NCI-H748 (cell line): ENCODE results near the gene PSMA6.
A peak's percentile ranks its signal among the peaks of the same experiment; 100 is the strongest.
"Not testable (repeated sequence)": the region's sequence is repeated elsewhere in the genome, so short reads cannot be mapped to it uniquely, and the experiment has no call there.

ENCODE experiments used
- DNase-seq: peaks from one replicate; lab custom pipeline; 2025; ENCODE audit not compliant: unreplicated experiment; lab: John Stamatoyannopoulos, UW

PSMA6 gene

DNA sequence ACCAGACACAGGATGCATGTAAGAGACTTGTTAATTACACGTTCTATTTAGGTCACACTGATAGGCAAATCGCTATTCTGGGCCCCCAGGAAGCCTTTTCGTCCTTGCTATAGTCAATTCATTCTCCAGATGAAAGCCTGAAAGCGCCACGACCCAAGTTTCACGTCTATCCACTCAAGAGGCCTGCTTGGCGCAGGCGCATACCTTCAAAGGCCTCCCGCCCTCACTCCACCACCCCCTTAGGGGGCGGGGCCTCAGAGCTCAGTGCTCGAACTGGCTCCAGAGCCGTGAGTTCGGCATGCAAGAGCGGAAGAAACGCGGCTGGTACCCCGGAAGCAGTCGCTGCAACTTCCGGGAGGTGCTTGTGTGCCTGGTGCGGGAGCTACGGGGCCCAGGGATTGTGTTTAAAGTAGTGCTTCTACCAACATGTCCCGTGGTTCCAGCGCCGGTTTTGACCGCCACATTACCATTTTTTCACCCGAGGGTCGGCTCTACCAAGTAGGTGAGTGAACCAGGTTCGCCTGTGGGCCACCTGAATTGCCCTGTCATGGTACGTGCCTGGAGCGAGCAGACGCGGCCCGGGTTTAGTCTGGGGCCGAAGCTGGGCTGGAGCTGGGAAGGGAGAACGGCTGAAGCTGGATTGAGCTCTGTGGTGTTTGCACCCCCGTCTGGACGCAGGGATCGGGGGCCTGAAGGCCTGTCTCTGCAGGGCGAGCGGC, at the start of gene PSMA6:
PSMA6 (plus strand) TSS at position 332 of the 719 bp plus-strand sequence; CDS start at position 427, 95 bp downstream.
- peak; percentile 100 for DNase-seq

DNA sequence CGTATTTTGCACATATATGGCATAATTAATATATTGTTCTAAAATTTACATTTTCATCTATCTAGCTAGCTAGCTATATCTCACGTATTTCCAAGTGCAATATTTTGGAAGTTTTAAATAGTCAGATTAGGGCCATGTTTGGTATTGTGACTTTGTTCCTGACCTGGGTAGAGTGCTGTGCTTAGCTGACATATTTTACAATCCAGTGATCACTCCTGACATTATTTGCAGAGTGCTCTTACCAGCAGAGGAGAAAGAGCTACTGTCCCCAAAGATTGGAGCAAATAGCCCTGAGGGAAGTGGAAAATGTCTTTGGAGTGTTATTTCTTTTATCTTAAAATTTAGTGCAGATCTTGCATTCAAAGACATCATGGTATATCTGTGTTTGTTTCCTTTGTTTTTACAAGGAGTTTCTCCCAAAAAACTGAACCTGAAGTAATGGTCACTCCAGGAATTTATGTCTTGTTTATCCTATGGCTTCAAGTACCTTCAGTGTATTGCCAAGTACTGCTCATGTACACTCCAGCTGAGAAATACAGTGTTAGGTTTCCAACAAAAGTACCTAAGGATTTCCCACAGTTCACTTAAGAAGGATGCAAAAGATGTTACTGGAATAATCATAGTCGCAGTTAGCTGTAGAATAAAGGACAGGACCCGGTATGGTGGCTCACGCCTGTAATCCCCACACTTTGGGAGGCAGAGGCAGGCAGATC, 49.4 kb upstream of the PSMA6 start:
- no peak for DNase-seq

DNA sequence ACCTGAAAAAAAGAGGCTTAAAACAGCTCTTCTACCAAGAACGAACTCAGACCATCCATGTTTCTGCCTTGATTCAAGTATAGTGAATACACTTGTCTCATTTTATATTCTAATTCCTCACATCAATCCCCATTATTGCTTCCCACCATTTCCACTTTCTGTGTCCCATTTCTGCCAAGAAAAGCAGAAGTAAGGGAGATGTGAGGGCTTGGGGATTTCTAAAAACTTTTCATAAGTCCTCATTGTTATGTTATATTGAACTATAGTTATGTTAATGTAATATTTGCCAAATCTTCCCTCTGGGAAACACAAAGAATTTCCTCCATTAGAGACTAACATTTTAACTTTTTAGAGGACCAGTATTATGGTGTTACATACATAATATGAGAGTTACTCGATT, 48.2 kb upstream of the PSMA6 start:
- DNase-seq, result no peak

DNA sequence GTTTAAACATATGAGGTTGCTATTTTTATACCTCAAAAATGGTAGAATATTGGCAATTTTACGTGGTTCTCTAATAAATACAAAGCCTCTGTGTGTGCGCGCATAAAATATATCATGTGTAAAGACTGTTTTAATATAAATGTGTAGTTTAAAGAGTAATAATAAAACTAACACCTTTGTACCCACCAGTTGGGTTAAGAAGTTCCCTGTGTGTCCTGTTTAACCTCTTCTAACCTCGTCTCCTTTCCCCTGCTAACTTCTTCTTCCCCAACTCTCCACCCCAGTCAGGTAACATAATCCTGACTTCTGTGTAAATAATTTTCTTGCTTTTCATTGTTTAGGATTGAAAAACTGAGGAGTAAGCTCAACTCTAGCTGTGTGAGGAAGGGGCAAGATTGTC, 47.6 kb upstream of the PSMA6 start:
- DNase-seq, result no peak

DNA sequence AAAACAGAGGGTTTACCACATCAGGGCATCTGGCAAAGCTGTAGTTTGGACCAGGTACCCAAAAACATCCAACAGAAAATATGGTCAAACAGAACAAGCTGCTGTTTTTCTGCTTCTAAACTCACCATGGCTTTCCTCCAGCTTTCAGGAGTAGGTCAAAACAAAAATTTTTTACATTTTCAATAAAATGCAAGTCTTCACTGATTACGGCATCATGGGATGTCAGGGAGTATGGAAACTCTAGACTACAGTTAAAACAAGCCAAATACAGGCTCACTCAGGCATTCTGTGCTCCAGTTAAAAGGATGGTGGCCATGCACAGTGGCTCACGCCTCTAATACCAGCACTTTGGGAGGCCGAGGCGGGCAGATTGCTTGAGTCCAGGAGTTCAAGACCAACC, 47.1 kb upstream of the PSMA6 start:
- no peak for DNase-seq

DNA sequence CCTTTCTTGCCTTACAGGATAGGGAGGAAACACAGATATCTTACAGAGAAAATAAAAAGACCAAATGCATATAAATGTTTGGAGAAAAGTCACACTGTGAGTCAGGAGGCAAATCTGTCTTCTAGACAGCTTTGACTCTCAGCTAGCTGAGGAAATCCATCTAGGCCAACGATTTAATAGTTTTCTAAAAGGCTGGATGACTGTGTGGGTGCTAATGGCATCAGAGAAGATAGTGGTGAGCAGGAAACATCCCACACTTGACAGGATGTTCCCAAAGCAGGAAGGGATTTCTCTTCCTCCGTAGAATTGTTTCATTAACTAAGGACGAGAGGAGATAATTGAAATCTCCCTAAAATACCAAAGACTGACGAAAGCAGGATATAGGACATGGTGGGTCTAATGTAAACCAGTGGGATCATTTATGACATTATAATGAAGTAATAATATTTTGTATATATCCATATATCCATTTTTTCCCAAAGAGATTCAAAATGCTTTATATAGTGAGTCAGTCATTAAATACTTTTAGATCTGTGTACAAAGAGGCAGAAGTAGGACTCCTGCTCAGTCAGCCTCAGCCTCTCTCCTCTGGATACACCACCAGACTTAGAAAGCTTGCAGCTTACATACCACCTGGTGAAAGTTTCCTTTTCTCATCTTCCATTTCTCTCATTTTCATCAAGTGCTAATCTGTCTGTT, 44.3 kb upstream of the PSMA6 start:
- DNase-seq, result no peak

DNA sequence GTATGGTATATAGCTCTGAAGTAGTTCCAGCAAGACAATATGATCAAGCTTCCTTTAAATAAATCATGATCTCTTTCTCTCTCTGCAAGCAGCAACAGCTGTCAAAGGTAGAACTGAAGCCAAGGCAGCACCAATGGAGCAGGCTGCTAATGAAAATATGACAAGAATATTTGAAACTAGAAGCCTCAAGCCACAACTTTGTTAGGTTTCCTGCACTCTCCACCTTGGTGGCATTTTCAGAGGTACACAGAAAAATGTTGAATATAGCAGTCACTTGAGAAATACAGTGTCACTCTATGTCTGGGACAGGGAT, 43.8 kb upstream of the PSMA6 start:
- DNase-seq, result no peak

DNA sequence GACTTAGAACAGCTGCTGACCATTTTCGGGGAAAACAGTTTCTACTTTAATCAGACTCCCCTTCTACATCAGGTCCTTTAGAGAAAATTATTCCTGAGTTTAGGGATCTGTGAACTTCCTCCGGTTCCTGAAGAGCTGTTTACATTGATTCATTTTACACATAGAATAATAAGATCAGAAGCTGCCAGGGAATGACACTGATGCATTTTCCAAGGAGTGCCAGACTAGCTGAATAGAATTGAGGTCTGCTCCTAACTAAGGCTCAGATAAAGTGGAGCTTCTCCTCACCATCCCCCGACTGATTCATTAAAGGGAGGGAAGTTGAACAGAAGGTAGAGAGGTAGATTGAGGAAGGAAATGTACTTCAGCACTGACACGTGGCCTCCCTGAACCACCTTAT, 41.9 kb upstream of the PSMA6 start:
- DNase-seq, result no peak

DNA sequence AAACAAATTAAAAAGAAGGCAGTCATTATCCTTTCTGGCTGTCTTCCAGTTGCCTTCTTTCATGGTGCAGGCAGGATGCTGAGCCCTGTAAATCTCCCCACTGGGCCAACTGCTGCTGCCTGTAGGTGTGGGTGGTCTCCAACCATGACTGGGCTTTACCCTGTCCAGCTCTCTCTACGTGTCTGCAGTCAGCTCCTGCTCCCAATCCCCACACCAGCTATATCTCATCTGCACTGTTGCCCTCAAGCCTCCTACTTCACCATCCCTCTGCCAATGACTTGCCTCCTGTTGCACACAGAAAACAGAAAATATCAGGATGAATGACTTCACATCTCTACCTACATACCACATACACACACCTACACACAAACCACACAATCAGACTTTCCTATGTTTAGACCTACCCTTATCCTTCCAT, 39.7 kb upstream of the PSMA6 start:
- no peak for DNase-seq

DNA sequence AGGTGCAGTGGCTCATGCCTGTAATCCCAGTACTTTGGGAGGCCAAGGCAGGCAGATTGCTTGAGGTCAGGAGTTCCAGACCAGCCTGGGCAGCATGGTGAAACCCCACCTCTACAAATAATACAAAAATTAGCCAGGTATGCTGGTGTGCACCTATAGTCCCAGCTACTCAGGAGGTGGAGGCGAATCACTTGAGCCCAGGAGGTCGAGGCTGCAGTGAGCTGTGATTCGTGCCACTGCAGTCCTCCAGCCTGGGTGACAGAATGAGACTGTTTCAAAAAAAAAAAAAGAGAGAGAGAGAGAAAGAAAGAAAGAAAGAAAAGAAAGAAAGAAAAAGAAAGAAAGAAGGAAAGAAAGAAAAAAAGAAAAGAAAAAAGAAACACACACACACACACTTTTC, 39.1 kb upstream of the PSMA6 start:
- DNase-seq, result not testable (repeated sequence)

DNA sequence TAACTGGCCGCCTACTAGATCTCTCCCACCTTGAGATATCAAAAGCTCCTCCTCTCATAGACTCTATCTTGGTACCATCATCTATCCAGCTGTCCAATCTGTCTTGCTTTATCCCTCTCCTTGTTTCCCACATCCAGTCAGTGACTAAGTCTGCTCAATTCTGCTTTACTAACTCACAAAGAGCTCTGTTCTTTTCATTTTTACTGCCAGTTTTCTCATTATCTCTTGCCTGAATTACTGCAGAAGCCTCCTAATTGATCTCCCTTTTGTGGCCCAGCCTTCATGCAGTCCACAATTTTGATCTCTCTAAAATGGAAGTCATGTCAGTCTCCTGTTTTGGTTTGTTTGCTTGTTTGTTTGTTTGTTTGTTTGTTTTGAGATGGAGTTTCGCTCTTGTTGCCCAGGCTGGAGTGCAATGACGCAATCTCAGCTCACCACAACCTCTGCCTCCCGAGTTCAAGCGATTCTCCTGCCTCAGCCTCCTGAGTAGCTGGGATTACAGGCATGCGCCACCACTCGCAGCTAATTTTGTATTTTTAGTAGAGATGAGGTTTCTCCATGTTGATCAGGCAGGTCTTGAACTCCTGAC, 38.1 kb upstream of the PSMA6 start:
- not testable (repeated sequence) for DNase-seq

DNA sequence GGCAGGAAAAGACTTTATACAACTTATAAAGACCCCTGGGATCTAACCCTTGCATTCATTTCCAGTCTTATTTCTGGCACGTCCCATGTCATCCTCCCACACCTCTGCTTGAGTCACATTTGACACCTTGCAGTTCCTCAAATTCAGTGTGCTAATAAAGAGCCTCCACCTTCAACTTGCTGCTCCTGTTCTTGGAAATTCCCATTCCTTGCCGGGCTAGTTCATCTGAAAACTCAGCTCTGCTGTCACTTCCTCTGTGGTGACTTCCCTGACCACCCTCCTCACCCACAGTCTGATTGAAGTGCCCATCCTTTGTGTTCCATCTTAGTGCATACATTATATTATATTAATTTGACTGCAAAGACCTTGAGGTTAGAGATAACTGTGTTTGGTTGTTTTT, 37.4 kb upstream of the PSMA6 start:
- DNase-seq, result no peak

DNA sequence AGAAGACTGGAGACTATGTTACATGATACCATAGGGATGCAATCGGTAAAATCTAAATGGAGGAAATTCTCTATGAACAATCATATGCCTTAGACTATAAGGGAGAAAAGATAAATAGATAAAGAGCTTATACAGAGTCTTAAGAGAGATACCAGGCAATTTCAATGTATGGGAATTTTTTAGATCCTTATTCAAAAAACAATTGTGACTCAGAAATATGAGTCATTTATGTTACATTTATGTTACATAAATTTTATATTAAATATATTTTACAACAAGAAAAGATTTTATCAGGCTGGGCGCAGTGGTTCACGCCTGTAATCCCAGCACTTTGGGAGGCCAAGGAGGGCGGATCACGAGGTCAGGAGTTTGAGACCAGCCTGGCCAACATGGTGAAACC, 36.5 kb upstream of the PSMA6 start:
- no peak for DNase-seq

DNA sequence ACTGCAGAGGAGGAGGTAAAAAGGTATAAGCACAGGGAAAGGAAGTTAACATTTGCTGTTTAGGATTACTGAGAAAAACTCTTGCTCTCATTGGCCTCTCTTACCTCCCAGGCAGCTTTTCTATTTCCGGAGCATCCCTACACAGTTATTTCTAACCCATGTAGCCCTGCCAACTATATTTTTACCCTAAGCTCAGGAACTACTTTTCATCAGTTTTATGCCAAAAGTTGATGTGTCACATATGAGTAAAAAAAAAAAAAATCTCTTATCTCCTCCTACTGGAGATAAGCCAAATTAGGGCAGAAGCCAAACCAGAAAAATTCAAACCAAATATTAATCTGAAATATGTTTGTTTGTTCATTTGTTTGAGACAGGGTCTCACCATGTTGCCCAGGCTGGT, 34.4 kb upstream of the PSMA6 start:
- no peak for DNase-seq

DNA sequence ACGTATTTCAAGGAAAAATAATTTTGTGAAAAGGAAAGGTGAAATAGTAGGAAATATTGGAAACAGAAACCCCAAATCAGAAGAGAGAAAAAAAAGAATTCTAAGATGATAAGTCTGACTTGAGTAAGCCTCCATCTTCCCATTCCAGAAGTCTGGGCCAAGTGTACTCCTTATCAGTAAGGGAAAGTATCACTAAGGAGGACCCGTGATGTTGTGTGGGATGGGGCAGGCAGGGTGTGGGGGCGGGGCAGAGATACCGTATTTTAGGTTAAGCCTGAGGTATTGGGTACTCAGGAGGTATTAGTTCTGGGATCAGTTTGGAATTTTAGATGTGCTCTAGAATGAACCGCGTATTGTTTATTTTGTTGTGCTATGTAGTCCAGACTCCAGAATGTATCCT, 33.8 kb upstream of the PSMA6 start:
- no peak for DNase-seq

DNA sequence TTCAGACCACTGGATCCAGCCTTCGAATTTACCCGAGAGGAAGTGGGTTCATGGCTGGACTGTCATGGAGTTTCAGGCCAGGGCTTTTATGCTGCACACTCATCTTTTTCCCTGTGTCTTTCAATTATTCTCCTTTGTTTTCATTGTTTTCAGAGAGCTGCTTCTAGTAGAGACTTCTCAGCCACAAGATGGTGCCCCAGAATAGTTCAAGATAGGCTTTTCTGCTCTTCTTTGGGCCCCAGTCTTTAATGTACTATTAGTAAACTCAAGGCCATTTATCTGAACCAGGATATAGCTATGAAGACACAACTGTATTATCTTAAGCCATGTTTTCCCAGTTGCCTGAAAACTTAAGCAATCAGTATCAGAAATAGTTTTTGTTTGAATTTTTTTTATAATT, 30.4 kb upstream of the PSMA6 start:
- no peak for DNase-seq

DNA sequence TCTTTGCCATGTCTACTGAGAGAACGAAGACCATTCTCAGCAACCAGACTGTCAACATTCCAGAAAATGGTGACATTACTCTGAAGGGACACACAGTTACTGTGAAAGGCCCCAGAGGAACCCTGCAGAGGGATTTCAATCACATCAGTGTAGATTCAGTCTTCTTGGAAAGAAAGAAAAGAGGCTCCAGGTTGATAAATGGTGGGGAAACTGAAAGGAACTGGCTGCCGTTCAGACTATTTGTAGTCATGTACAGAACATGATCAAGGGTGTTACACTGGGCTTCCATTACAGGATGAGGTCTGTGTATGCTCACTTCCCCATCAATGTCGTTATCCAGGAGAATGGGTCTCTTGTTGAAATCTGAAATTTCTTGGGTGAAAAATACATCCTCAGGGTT, 29.7 kb upstream of the PSMA6 start:
- no peak for DNase-seq

DNA sequence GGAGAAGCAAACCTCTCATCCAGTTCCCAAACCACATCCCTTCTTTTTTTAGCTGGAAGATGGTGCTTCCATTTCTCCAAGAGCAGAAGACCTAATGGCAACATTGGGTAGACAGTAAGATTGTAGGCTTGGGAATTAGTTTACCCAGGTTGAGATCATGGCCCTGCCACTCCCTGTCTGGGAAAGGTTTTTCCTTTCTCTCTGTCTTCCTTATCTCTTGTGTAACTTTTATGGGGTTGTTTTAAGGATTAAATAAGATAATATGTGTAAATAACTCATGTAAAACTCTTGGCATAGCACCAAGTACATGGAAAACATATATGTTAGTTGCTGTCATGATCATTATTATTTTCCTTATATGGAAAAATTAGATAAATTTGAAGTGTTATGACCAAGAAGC, 23.2 kb upstream of the PSMA6 start:
- DNase-seq, result no peak

DNA sequence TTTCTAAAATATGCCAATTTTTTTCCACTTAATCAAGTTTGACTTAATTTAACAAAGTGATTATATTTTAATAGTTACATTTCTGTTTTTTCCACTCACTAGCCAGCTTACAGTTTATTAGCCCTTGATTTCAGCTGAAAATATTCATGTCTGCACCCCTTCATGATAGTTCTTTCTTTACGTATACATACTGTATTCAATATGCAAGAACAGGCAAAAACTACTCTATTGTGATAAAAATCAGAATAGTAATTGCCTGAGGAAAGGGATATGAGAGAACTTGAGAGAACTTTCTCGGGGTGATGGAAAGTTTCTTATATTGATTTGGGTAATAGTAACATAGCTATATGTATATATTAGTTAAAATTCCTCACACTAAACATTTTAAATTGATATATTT, 17.4 kb upstream of the PSMA6 start:
- no peak for DNase-seq

DNA sequence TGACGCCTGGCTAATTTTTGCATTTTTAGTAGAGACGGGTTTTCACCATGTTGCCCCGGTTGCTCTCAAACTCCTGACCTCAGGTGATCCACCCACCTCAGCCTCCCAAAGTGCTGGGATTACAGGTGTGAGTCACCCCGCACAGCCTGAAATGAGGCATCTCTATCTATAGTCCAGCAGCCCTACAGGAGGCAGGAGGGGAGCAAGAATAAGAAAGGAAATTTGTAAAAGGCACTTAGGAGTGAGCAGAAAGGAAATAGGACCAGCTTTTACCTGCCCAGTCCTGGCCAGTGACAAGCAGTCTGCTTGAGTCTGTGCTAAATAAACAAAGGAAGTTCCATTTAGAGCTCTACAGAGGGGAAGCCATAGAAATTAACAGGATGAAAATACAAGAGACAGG, 15.0 kb upstream of the PSMA6 start:
- DNase-seq, result no peak

DNA sequence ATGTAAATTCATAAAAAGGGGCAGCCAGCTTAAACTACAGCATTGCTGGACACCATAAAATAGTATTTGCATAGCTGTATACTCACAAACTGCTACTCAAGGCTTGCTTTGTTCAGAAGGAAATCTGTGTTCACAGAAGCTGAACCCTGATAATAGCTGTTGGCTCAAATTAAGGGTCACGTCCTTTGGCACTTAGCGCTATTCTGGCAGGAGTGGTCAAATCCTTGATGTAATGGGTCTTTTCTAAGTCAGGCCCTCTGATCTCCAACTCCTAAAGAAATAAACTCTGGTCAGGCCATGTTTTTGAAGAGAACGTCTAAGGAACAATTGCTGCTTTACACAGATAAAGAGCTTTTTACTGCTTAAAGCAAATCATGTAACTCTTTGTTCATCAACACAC, 12.8 kb upstream of the PSMA6 start:
- DNase-seq, result no peak

DNA sequence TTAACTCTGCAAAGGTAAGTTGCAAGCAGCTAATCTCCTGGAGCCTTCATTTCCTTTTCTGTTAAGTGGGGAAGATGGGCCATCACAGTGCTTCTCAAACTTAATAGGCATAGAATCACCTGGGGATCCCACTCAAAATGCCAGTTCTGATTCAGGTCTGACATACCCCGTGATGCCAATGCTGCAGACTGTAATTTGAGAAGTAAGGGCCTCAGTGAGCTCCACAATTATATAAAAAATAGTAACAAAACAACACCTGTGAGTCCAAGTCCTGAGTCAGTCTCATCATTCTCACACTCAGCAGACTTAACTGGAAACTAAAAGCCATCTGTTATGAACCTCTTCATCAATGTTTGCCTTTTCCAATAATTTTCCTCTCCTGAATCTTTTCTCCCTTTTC, 10.8 kb upstream of the PSMA6 start:
- DNase-seq, result no peak
